Cardiac septum (tissue), 1 donor: ENCODE results near the gene NDUFA11. TPM values are rescaled to one million over a fixed set of nuclear protein-coding genes. Genes with fewer than 3 reads are reported as not detected.
"Not testable (repeated sequence)": the region's sequence is repeated elsewhere in the genome, so short reads cannot be mapped to it uniquely, and the experiment has no call there.

Experiments
- DNase-seq: peaks from one replicate; pipeline ENCODE4 v3.0.0-alpha.2; 2020; ENCODE audit warnings: low spot score
- intact Hi-C: fragments of 100-400 bp; cut with DNase I; formaldehyde crosslinking; loops from one replicate; pipeline ENCODE4 v1.14.0; 2022
- total RNA-seq: library from RNA; stranded (reverse); fragmentation: NEBNext Ultra II Directional; extraction: Animal tissue kit (Norgen Biotek cat#: 25700); gene quantifications from one replicate; pipeline ENCODE4 v1.2.1, GENCODE V29; 2021
- donor health status: DM: no; HTN: no; CAD: no.

The NDUFA11 gene
- total RNA-seq, 1 donor from 2014 or later, result 414 TPM

DNA sequence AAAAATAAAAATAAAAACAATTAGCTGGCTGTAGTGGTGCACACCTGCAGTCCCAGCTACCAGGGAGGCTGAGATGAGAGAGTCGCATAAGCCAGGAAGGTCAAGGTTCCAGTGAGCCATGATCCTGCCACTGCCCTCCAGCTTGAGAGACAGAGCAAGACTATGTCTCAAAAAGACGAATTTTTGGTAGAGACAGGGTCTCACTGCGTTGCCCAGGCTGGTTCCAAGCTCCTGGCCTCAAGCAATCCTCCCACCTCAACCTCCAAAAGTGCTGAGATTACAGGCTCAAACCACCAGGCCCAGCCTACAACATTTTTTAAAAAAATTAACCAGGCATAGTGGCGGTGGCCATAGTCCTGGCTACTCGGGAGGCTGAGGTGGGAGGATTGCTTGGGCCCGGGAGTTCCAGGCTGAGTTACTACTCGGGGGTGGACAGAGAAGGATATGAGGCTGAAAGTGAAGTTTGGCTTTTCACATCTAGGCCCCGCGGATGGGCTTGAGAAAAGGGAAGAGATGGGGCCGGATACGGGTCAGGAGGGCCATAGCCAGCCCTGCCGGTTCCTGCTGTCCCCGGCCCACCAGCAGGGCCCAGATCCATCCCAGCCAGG is 10.2 kb downstream of the NDUFA11 start:
- no peak for DNase-seq
- intact Hi-C loops, result loop anchor here (5.0 kb wide), 1 partner anchor 66 kb away; no protein-coding TSS in a partner anchor

GRCh38 chr19:5892772-5893275 is 10.8 kb downstream of the NDUFA11 start:
- intact Hi-C loops, result loop anchor here (1.0 to 5.0 kb wide), 2 partner anchors 66 to 88 kb away; partner anchors contain the start of gene NRTN
- no peak for DNase-seq

DNA sequence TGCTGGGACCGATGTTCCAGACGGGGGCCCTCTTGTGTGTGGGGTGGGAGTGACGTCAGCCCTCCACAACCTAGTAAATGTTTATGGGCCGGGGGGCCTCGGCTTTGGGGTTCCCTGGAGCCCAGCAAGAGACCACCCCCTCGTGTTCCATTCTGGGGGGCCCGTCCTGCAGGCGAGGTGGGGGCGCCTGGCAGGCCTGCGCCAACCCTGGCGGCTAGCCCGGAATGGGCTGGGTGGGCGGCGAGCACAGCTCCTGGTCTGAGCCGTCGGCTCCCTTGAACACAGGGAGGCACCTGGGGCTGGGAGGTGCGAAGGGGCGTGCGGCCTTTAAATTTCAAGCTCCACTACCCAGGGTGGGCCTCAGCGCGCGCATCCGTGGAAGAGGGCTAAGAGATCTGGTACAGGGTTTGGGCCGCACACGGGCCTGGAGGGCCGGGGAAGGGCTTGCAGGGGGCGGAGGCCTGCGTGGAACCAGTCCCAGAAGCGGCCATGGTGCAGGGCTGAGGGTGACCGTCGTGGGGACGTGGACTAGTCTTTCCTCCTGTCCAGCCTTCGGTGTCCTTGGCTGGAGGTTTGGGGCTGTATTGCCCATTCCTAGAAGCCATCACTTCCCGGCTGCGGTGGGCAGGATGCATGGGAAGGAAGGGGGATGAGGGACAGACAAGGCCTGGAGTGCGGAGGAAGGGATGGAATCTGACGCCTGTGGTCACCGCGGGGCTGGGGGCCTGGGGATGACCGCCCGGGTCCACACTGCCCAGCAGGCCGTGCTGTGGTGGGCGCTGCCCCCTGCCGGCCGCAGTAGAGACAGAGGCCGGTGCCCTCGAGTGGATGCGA is 11.4 kb downstream of the NDUFA11 start:
- intact Hi-C loops, result loop anchor here (1.0 to 5.0 kb wide), 2 partner anchors 65 to 87 kb away; partner anchors contain the start of gene NRTN
- DNase-seq, result no peak

DNA sequence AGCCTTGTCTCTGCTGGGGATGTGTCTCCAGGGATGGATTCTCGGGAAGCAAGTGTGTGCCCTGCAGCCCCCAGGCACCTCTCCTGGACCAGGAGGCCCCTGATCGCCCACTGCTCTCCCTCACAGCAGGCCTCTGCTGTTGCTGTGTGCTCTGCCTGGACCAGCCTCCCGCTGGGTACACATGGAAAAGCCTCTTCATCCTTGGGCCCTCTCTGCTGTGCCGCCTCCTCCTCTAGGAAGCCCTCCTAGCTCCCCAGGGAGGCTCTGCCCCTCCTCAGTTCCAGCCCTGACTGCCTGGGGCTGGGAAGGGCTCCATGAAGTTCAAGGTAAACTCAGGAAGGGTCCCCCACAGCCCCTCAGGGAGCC is 12.0 kb downstream of the NDUFA11 start:
- intact Hi-C loops, result loop anchor here (5.0 kb wide), 1 partner anchor 64 kb away; no protein-coding TSS in a partner anchor

DNA sequence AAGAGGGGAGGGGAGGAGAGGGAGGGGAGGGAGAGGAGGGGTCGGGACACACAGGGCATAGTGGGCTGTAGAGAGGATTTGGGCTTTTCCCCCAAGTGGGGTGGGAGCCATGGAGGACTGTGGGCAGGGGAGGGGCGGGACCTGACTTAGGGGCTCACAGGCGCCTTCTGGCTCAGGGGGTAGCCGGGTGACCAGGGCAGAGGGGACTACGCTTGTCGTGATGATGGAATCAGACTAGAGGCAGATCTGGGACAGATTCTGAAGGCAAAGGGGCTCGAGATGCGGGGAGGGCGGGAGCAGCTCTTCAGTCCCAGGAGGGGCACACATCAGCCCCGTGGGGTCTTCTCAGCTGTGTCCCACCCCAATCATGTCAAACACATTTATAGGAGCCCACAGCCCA is 13.5 kb downstream of the NDUFA11 start:
- intact Hi-C loops, result loop anchor here (5.0 kb wide), 1 partner anchor 63 kb away; no protein-coding TSS in a partner anchor
- DNase-seq, result no peak

More for the DNA sequence above, 12.0 kb downstream of the NDUFA11 start:
- DNase-seq, result no peak

DNA sequence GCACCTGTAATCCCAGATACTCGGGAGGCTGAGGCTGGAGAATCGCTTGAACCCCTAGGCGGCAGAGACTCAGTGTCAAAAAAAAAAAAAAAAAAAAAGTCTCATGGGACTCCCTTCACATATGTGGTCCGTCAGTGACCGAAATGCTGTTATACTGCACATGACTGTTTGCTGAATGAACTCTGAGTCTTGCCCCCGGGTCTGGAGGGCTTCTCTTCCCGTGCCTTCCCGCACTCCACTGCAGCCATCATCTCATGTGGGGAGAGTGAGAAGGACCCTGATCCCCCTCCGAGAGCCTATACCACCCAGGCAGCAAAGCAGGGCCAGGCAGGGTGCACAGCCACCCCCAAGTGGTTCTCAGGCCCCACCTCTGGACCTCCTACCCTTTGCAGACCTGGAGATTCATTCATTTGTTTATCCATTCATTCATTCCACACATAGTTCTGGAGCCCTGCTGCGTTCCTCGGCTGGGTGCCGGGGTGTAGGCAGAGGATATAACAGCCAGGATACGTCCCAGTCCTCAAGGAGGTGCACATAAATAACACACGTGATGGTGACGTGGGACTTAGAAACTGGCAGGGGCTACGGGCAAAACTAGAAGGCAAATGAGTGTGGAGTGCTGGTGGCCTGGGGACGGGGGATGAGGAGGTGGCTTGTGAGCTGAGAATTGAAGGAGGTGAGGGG is 14.2 kb downstream of the NDUFA11 start:
- intact Hi-C loops, result no loop called here
- no peak for DNase-seq

DNA sequence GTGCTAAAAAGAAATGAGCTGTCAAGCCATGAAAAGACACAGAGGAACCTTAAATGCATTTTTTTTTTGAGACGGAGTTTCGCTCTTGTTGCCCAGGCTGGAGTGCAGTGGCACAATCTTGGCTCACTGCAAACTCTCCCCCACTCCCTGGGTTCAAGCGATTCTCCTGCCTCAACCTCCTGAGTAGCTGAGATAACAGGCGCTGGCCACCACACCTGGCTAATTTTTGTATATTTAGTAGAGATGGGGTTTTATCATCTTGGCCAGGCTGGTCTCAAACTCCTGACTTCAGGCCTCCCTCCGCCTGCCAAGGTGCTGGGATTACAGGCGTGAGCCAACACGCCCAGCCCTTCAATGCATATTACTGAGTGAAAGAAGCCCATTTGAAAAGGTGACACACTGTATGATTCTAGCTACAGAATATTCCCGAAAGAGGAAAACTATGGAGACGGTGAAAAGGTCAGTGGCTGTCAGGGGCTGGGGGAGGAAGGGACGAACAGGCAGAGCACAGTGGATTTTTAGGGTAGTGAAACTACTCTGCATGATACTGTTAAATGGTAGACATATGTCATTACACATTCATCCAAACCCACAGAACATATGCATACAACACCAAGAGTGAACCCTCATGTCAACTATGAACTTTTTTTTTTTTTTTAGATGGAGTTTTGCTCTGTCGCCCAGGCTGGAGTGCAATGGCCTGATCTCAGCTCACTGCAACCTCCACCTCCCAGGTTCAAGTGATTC is 19.4 kb downstream of the NDUFA11 start:
- not testable (repeated sequence) for DNase-seq

GRCh38 chr19:5883157-5883873 is 20.3 kb downstream of the NDUFA11 start:
- intact Hi-C loops, DNase-seq: not testable (repeated sequence)

More for the DNA sequence above, 19.4 kb downstream of the NDUFA11 start:
- intact Hi-C loops, result not testable (repeated sequence)

DNA sequence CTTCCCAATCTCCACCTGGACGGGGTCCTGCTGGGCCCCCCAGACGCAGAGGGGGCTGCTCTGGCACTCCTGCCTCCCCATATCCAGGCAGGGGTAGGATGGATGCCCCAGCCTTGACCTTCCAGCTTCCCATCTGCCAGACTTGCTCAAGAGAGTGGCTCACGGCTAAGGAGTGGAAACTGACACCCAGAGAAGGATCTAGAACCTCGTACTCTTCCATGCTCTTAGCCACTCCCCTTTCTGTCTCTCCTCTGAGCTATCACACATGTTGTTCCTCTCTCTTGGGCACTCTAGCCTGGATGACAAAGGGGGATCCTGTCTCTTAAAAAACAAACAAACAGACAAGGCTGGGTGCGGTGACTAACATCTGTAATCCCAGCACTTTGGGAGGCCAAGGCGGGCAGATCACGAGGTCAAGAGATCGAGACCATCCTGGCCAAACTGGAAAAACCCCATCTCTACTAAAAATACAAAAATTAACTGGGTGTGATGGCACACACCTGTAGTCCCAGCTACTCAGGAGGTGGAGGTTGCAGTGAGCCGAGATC is 21.1 kb downstream of the NDUFA11 start:
- intact Hi-C loops, result no loop called here
- no peak for DNase-seq

DNA sequence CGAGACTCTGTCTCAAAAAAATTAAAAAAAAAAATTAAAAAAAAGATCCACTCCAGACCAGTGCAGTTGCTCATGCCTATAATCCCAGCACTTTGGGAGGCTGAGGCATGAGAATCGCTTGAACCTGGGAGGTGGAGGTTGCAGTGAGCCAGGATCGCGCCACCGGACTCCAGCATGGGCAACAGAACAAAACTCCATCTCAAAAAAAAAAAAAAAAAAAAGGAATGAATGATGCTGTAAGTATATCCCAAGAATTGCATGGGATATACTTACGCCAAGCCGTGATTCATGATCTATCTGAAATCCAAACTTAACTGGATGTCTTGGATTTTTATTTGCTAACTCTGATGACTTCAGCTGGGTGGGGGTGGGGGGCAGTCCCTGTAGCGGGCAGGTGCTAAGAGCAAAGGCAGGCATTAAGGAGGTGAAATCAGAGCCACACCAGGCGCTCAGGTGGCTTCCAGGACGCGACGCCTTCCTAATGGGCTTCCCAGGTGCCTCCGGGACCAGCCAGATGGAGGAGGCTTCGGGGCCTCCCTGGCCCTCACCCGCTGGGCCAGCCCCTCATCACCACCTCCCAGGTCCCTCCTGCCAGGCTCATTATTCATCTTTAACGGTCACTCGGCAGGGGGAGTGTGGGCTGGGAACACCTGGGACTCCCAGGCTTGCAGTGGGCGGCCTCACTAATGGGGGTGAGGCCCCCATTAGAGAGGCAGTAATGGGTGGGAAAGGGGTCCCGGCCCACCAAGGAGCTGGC is 21.9 kb downstream of the NDUFA11 start:
- intact Hi-C loops, result no loop called here
- DNase-seq, result no peak

DNA sequence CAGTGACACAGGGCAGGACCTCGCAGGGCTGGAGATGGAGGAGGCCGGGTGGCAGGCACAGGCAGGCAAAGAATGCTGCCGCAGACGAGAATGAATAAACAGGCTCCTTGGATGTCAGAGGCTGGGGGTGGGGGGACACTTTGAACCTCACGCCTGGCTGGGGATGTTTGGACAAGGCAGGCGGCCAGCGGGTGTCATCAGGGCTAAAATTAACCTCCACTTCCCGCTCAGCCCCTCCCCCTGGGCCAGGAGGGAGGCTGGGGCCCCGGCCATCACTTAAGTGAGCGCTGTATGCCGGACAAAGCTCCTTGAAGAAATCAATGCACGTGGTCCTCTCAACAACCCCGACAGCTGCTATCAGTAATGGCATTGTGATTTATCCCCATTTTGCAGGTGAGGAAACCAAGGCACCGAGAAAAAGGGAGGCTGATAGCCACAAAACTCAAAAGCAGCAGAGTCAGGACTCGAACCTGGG is 22.9 kb downstream of the NDUFA11 start:
- intact Hi-C loops, result no loop called here
- DNase-seq, result peak; percentile 89

DNA sequence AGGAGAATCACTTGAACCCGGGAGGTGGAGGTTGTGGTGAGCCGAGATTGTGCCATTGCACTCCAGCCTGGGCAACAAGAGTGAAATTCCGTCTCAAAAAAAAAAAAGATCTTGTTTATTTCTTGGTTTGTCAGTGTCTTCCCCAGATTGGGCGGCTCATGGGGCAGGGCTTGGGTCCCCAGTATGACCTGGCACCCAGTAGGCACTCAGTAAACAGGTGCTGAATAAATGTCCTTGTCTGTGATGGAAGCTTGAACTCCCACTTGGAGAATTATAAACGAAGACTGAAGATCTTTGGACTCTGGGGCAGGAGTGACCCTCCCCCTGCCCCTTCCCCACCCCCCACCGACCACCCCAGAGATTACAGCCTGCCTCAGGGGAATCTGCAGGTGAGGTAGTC is 23.4 kb downstream of the NDUFA11 start:
- intact Hi-C loops, result no loop called here

DNA sequence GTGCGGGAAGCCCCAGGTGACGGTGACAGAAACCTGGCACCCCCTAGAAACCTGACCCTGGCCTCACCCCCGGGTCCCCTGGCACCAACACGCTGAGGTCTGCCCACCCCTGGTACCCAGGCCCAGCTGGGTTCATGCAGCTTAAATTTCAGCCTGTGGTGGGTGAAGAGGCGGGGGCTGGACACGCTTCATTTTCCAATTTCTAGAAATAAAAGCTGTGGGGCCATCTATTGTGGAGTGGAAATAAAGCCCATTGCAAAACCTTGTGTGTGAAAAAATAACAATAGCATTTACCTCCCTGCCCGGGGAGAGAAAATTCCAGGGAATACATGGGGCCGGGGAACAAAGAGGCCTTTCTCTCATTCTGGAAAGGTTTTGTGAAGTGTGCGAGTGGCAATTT is 25.7 kb downstream of the NDUFA11 start:
- no peak for DNase-seq
- intact Hi-C loops, result no loop called here

More for the DNA sequence above, 23.4 kb downstream of the NDUFA11 start:
- no peak for DNase-seq

DNA sequence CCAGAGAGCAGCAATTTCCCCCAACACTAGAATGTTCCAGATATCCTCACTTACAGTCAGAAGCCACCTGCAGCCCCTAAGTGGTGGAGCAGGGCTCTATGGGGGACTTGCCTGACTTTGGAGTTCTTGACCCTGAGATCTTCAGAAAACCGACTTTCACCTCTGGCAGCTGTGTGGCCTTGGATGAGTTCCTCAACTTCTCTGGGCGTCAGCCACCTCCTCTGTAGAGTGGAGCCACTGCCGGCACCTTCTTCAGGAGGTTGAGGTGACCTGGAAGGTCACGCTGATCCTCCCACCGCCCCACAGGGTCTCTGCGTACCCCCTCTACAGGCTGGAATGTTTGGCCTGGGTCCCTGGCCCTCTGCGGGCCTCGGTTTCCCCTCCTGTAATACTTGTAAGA is 26.2 kb downstream of the NDUFA11 start:
- no peak for DNase-seq
- intact Hi-C loops, result no loop called here

- intact Hi-C loops, DNase-seq: not testable (repeated sequence)
These were observed 29.1 kb downstream of the NDUFA11 start for GRCh38 chr19:5874496-5874895.

GRCh38 chr19:5873617-5874199 is 29.9 kb downstream of the NDUFA11 start:
- intact Hi-C loops, result no loop called here
- DNase-seq, result no peak

DNA sequence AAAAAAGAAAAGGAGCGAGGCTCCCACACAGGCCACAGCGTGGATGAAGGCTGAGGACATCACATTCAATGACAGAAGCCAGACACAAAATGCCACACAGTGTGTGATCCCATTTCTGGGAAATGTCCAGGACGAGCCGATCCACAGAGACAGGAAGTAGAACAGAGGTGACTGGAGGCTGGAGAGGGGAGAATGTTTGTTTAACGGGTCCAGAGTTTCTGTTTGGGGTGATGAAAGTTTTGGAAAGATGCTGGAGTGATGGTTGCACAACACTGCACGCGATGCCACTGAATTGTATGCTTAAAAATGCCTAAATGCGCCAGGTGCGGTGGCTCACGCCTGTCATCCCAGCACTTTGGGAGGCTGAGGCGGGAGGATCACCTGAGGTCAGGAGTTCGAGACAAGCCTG is 32.6 kb downstream of the NDUFA11 start:
- no peak for DNase-seq
- intact Hi-C loops, result no loop called here
